GM18951 (cell line): ENCODE measurements around the gene MAGI1.
"Not testable (repeated sequence)": the region's sequence is repeated elsewhere in the genome, so short reads cannot be mapped to it uniquely, and the experiment has no call there.

Source experiments
- POLR2A ChIP-seq: IDR thresholded peaks from 4 replicates; pipeline ENCODE4 v1.6.1; 2011; ENCODE audit warnings: mild to moderate bottlenecking; ENCODE audit not compliant: insufficient read length, insufficient read depth; ENCODE audit errors: extremely low read depth
- in situ Hi-C: fragments of 300-500 bp; cut with MboI; formaldehyde crosslinking; loops from one replicate; pipeline ENCODE4 v1.12.0; 2022; ENCODE audit warnings: low sequenced_read_pairs, mixed read lengths, inconsistent platforms; ENCODE audit not compliant: unreplicated experiment

The MAGI1 gene

GRCh38 chr3:65633018-65633638, 405.6 kb downstream of the MAGI1 start:
- in situ Hi-C loops: no loop called here
- no peak for TF ChIP-seq POLR2A

GRCh38 chr3:65632414-65632813, 406.3 kb downstream of the MAGI1 start:
- TF ChIP-seq POLR2A: no peak
- in situ Hi-C loops: no loop called here

- no peak for TF ChIP-seq POLR2A
- in situ Hi-C loops: no loop called here
These were observed 409.7 kb downstream of the MAGI1 start for GRCh38 chr3:65628978-65629377.

GRCh38 chr3:65627062-65627461, 411.7 kb downstream of the MAGI1 start:
- in situ Hi-C loops: no loop called here
- TF ChIP-seq POLR2A: no peak

- in situ Hi-C loops: no loop called here
- TF ChIP-seq POLR2A: no peak
These were observed 413.4 kb downstream of the MAGI1 start for GRCh38 chr3:65625305-65625704.

GRCh38 chr3:65623362-65623761, 415.4 kb downstream of the MAGI1 start:
- in situ Hi-C loops: no loop called here
- no peak for TF ChIP-seq POLR2A

- in situ Hi-C loops: no loop called here
These were observed 418.8 kb downstream of the MAGI1 start for GRCh38 chr3:65619888-65620287.

GRCh38 chr3:65619451-65619881, 419.3 kb downstream of the MAGI1 start:
- in situ Hi-C loops: no loop called here
- TF ChIP-seq POLR2A: no peak

More at GRCh38 chr3:65619888-65620287, 418.8 kb downstream of the MAGI1 start:
- TF ChIP-seq POLR2A: no peak

- no peak for TF ChIP-seq POLR2A
- in situ Hi-C loops: no loop called here
These were observed 420.1 kb downstream of the MAGI1 start for GRCh38 chr3:65618599-65618998.

GRCh38 chr3:65617787-65618186, 420.9 kb downstream of the MAGI1 start:
- no peak for TF ChIP-seq POLR2A
- in situ Hi-C loops: no loop called here

GRCh38 chr3:65617209-65617608, 421.5 kb downstream of the MAGI1 start:
- no peak for TF ChIP-seq POLR2A
- in situ Hi-C loops: no loop called here

- in situ Hi-C loops: no loop called here
- no peak for TF ChIP-seq POLR2A
These were observed 422.2 kb downstream of the MAGI1 start for GRCh38 chr3:65616563-65616962.

- no peak for TF ChIP-seq POLR2A
These were observed 423.4 kb downstream of the MAGI1 start for GRCh38 chr3:65615329-65615728.

GRCh38 chr3:65614585-65614984, 424.1 kb downstream of the MAGI1 start:
- no peak for TF ChIP-seq POLR2A
- in situ Hi-C loops: no loop called here

More at GRCh38 chr3:65615329-65615728, 423.4 kb downstream of the MAGI1 start:
- in situ Hi-C loops: no loop called here

- in situ Hi-C loops: not testable (repeated sequence)
These were observed 430.7 kb downstream of the MAGI1 start for GRCh38 chr3:65607965-65608460.
